ENCODE measurements around the gene PARD6B. TPM values are rescaled to one million over a fixed set of nuclear protein-coding genes. Genes with fewer than 3 reads are reported as not detected.

PARD6B gene
- total and polyA plus RNA-seq, 2 of the 13 experiments (the other 11 are each of a cell fraction or from before 2014, with no cell fraction given), result 6.9 to 22.2 TPM

GRCh38 chr20:50728981-50729874, 2.2 kb upstream of the PARD6B start (continued):
- TF ChIP-seq CREB3 (CRISPR knock-in tag; IDR thresholded peaks at IDR 0.05) (no peak), MBD4 (IDR thresholded peaks at IDR 0.05; ENCODE audit: borderline replicate concordance, low read length) (no peak), ATF5 (CRISPR knock-in tag; IDR thresholded peaks at IDR 0.05; ENCODE audit: low read depth) (no peak), ATF1 (CRISPR knock-in tag; IDR thresholded peaks at IDR 0.05) (no peak; the same call in 1 of the 2 replicates), CENPX (CRISPR knock-in tag; IDR thresholded peaks at IDR 0.05) (no peak), SRSF9 (IDR thresholded peaks at IDR 0.05; ENCODE audit: borderline replicate concordance, insufficient read depth, low read depth, low read length, poor library complexity, severe bottlenecking) (no peak), ZNF234 (CRISPR knock-in tag; conservative IDR thresholded peaks at IDR 0.05) (no peak), PRDM15 (CRISPR knock-in tag; IDR thresholded peaks at IDR 0.05) (no peak), NCOR1 (IDR thresholded peaks at IDR 0.05; ENCODE audit: borderline replicate concordance, low read length) (no peak), ZNF615 (CRISPR knock-in tag; IDR thresholded peaks at IDR 0.05; ENCODE audit: borderline replicate concordance) (peak; percentile 4; the same call in 1 of the 2 replicates), SIX4 (CRISPR knock-in tag; IDR thresholded peaks at IDR 0.05) (no peak), TFAP4 (IDR thresholded peaks at IDR 0.05; ENCODE audit: borderline replicate concordance, low read depth) (no peak), BRF2 (CRISPR knock-in tag; IDR thresholded peaks at IDR 0.05) (no peak), ZNF367 (CRISPR knock-in tag; IDR thresholded peaks at IDR 0.05; ENCODE audit: borderline replicate concordance) (no peak)

Data from HepG2 (cell line).